Neuronal stem cell (in vitro differentiated cells): ENCODE data around the gene OR56A3.

Source experiments
- DNase-seq: peaks from one replicate; pipeline ENCODE4 v3.0.0-alpha.2; 2013; ENCODE audit warnings: low spot score
- H2AFZ ChIP-seq: one replicate; pipeline ENCODE4 v1.6.1; 2013; ENCODE audit warnings: mild to moderate bottlenecking, low read length, inconsistent platforms
- H2AK5ac ChIP-seq: 2 replicates; pipeline ENCODE4 v1.6.1; 2013; ENCODE audit warnings: low read depth, mild to moderate bottlenecking, inconsistent platforms, low read length, moderate library complexity, mixed read lengths
- H2BK120ac ChIP-seq: 2 replicates; pipeline ENCODE4 v1.6.1; 2013; ENCODE audit warnings: low read depth, mild to moderate bottlenecking, inconsistent platforms, low read length, moderate library complexity, mixed read lengths
- H2BK12ac ChIP-seq: one replicate; pipeline ENCODE4 v1.6.1; 2013; ENCODE audit warnings: low read length, inconsistent platforms
- H2BK15ac ChIP-seq: 2 replicates; pipeline ENCODE4 v1.6.1; 2013; ENCODE audit warnings: mild to moderate bottlenecking, low read length, inconsistent platforms, mixed read lengths
- H2BK5ac ChIP-seq: one replicate; pipeline ENCODE4 v1.6.1; 2013; ENCODE audit warnings: inconsistent platforms, mild to moderate bottlenecking, low read length, moderate library complexity
- H3K14ac ChIP-seq: one replicate; pipeline ENCODE4 v1.6.1; 2013; ENCODE audit warnings: low read length, inconsistent platforms
- H3K18ac ChIP-seq: 2 replicates; pipeline ENCODE4 v1.6.1; 2013; ENCODE audit warnings: low read length, inconsistent platforms
- H3K23ac ChIP-seq: 2 replicates; pipeline ENCODE4 v1.6.1; 2013; ENCODE audit warnings: low read depth, mild to moderate bottlenecking, mixed read lengths, low read length, inconsistent platforms; ENCODE audit not compliant: poor library complexity
- H3K27ac ChIP-seq: replicated peaks from 3 replicates; pipeline ENCODE4 v1.5.1; 2013; ENCODE audit warnings: low read length, inconsistent platforms
- H3K27me3 ChIP-seq, 3 experiments: 2 replicates each; pipeline ENCODE4 v1.6.1; 2013; ENCODE audit warnings: low read length in 3 of 3, mild to moderate bottlenecking in 2 of 3, inconsistent platforms in 1 of 3, low read depth in 1 of 3, mixed read lengths in 1 of 3, moderate library complexity in 1 of 3; ENCODE audit not compliant: control insufficient read depth in 3 of 3, insufficient read depth in 3 of 3
- H3K36me3 ChIP-seq, 2 donors: replicated peaks in 1 of 2; 2 replicates each; pipeline ENCODE4 v1.6.1; 2013; ENCODE audit warnings: low read length in 2 of 2; ENCODE audit not compliant: control insufficient read depth in 2 of 2, insufficient read depth in 2 of 2
- H3K4ac ChIP-seq: 2 replicates; pipeline ENCODE4 v1.6.1; 2013; ENCODE audit warnings: inconsistent platforms, mild to moderate bottlenecking, low read length, moderate library complexity
- H3K4me1 ChIP-seq, 2 donors: 1 replicate in 1 of 2; 2 replicates in 1 of 2; pipeline ENCODE4 v1.6.1; 2013; ENCODE audit warnings: low read length in 2 of 2, low read depth in 1 of 2; ENCODE audit not compliant: control insufficient read depth in 2 of 2, insufficient read depth in 1 of 2
- H3K4me2 ChIP-seq: one replicate; pipeline ENCODE4 v1.6.1; 2013; ENCODE audit warnings: mild to moderate bottlenecking, low read length, inconsistent platforms; ENCODE audit not compliant: insufficient read depth, poor library complexity, severe bottlenecking
- H3K4me3 ChIP-seq, 2 donors: 2 replicates each; pipeline ENCODE4 v1.5.1; 2013; ENCODE audit warnings: low read length in 2 of 2, mild to moderate bottlenecking in 2 of 2, inconsistent platforms in 1 of 2, moderate library complexity in 1 of 2
- H3K79me1 ChIP-seq: one replicate; pipeline ENCODE4 v1.6.1; 2013; ENCODE audit warnings: low read depth, mild to moderate bottlenecking, inconsistent platforms, low read length, moderate library complexity
- H3K9ac ChIP-seq: one replicate; pipeline ENCODE4 v1.6.1; 2013; ENCODE audit warnings: mild to moderate bottlenecking, low read depth, low read length, inconsistent platforms; ENCODE audit not compliant: poor library complexity
- H3K9me3 ChIP-seq, 2 donors: replicated peaks in 1 of 2; 2 replicates each; pipeline versions ENCODE3 to v1.6.1; 2013; ENCODE audit warnings: low read length in 2 of 2, mild to moderate bottlenecking in 2 of 2, inconsistent platforms in 1 of 2, low read depth in 1 of 2, mixed read lengths in 1 of 2, moderate library complexity in 1 of 2; ENCODE audit not compliant: control insufficient read depth in 2 of 2, insufficient read depth in 1 of 2
- H4K8ac ChIP-seq: one replicate; pipeline ENCODE4 v1.6.1; 2013; ENCODE audit warnings: low read depth, mild to moderate bottlenecking, inconsistent platforms, low read length, moderate library complexity
- H4K91ac ChIP-seq: one replicate; pipeline ENCODE4 v1.6.1; 2013; ENCODE audit warnings: low read length, low read depth, mild to moderate bottlenecking, inconsistent platforms; ENCODE audit not compliant: poor library complexity
- WGBS, 2 donors: extraction: QIAGEN DNeasy Blood & Tissue Kit; methylation state at CpG; one replicate each; pipeline ENCODE4 v1.1.7; 2013; ENCODE audit warnings: missing lambda C conversion rate in 2 of 2, mixed read lengths in 1 of 2; ENCODE audit not compliant: insufficient read length in 2 of 2, insufficient replicate concordance in 1 of 2; ENCODE audit errors: extremely low coverage in 2 of 2; 5-methylcytosine and 5-hydroxymethylcytosine counted together

The OR56A3 gene

DNA sequence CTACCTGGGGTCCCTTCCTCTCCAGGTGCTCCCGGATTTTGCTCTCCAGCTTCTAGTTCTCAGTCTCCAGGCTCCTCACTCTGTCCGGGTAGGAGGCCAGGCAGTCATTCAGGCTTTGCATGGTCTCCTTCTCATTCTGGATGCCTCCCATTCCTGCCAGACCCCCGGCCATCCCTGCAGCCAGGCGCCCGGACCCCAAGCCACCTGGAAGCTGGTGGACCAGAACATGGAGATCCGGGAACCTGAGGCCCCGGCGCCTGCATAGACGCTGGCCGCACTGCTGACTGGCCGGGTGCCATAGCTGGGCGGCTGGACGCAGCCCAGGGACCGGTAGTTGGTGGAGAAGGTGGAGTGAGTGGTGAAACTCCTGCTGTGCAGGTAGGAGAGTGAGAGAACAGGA lies 52.7 kb downstream of the OR56A3 start:
- H3K4me3 ChIP-seq, result no peak overlapping the region
- no peak overlapping the region for H4K91ac ChIP-seq
- no peak overlapping the region for H3K23ac ChIP-seq
- no peak overlapping the region for H3K4ac ChIP-seq
- no peak overlapping the region for H2BK5ac ChIP-seq
- H3K4me1 ChIP-seq, result no peaks in the 10 kb centered on the region
- no peak overlapping the region for H2AFZ ChIP-seq
- no peak for DNase-seq
- H4K8ac ChIP-seq, result no peak overlapping the region
- WGBS, 2 donors, result no CpG with 5 or more reads among the region's 14 CpGs
- H3K9ac ChIP-seq, result no peak overlapping the region
- no peak overlapping the region for H2AK5ac ChIP-seq
- no peaks in the 10 kb centered on the region for H3K36me3 ChIP-seq
- no peak overlapping the region for H2BK120ac ChIP-seq
- H3K27ac ChIP-seq, result no peak overlapping the region
- H3K79me1 ChIP-seq, result no peaks in the 10 kb centered on the region
- no peaks in the 10 kb centered on the region for H3K9me3 ChIP-seq
- H3K14ac ChIP-seq, result no peak overlapping the region
- H2BK12ac ChIP-seq, result no peak overlapping the region
- no peak overlapping the region for H3K4me2 ChIP-seq
- no peaks in the 10 kb centered on the region for H3K27me3 ChIP-seq
- H3K18ac ChIP-seq, result no peak overlapping the region
- H2BK15ac ChIP-seq, result no peak overlapping the region
